HepG2 (cell line): ENCODE data around the gene R3HDM1. TPM values are rescaled to one million over a fixed set of nuclear protein-coding genes. Genes with fewer than 3 reads are reported as not detected.

Experiments used
- ATAC-seq: fragments of 200-7000 bp; cut with Tn5 transposase; 3 replicates; pipeline ENCODE4 v1.9.1; 2020; ENCODE audit warnings: mild to moderate bottlenecking, moderate library complexity
- BruUV-seq: library from RNA; stranded (reverse); fragments of 400-500 nt; replicated peaks from 2 replicates; lab custom pipeline; 2021; lab: Mats Ljungman, UMichigan
- CTCF ChIA-PET: fragments of 300-600 bp; formaldehyde crosslinking; extraction: SDS; loops from one replicate; lab custom pipeline; 2021; ENCODE audit warnings: low total read pairs, inconsistent platforms, low intra/inter-chr PET ratio; lab: Yijun Ruan, JAX
- POLR2A ChIA-PET: fragments of 350-600 bp; sonication (Branson Sonifier 250); formaldehyde crosslinking; loops from one replicate; lab custom pipeline; 2020; ENCODE audit warnings: antibody characterized with exemption, inconsistent platforms; lab: Yijun Ruan, JAX
- DNase-seq: peaks from one replicate; pipeline ENCODE4 v3.0.0-alpha.2; 2015; ENCODE audit warnings: low spot score
- FAIRE-seq: peaks from 3 replicates; lab custom pipeline; 2011; peaks lifted over from hg19 to GRCh38; lab: Jason Lieb, UNC
- H2AFZ ChIP-seq: one replicate; pipeline ENCODE4 v1.6.1; 2011; ENCODE audit warnings: low read length, inconsistent platforms
- H3K27ac ChIP-seq: fragments of 300-600 bp; 3 replicates; pipeline ENCODE4 v1.8.0; 2011; ENCODE audit warnings: mixed run types, mild to moderate bottlenecking, mixed read lengths, low read length, inconsistent platforms; ENCODE audit not compliant: insufficient read depth; ENCODE audit errors: extremely low read length
- H3K27me3 ChIP-seq, 2 experiments: fragments of 200-600 bp in 1 of 2; 2 replicates in 1 of 2; 3 replicates in 1 of 2; pipeline versions ENCODE4 v1.6.0 to v1.8.0; 2011; ENCODE audit warnings: low read length in 2 of 2, mild to moderate bottlenecking in 2 of 2, moderate library complexity in 2 of 2, inconsistent platforms in 1 of 2; ENCODE audit not compliant: insufficient read depth in 2 of 2, control insufficient read depth in 1 of 2
- H3K36me3 ChIP-seq, 2 experiments: fragments of 200-600 bp in 1 of 2; replicated peaks in 1 of 2; 2 replicates in 1 of 2; 3 replicates in 1 of 2; pipeline versions ENCODE4 v1.5.1 to v1.8.0; 2011; ENCODE audit warnings: low read length in 2 of 2, inconsistent platforms in 1 of 2; ENCODE audit not compliant: insufficient read depth in 2 of 2, control insufficient read depth in 1 of 2
- H3K4me1 ChIP-seq: 2 replicates; pipeline ENCODE4 v1.5.1; 2012; ENCODE audit warnings: low read length, inconsistent platforms; ENCODE audit not compliant: insufficient read depth
- H3K4me2 ChIP-seq: 2 replicates; pipeline ENCODE4 v1.6.0; 2011; ENCODE audit warnings: low read depth, low read length, inconsistent platforms
- H3K4me3 ChIP-seq, 3 experiments: fragments of 200-600 bp in 1 of 3; sonication (generic), shearing (Covaris generic) in 1 of 3; replicated peaks in 1 of 3; 2 replicates each; pipeline ENCODE4 v1.5.1; 2011 to 2016; ENCODE audit warnings: low read length in 3 of 3, inconsistent platforms in 2 of 3, low read depth in 2 of 3, mild to moderate bottlenecking in 2 of 3, control low read depth in 1 of 3, mixed read lengths in 1 of 3; ENCODE audit not compliant: insufficient read depth in 1 of 3
- H3K79me2 ChIP-seq: one replicate; pipeline ENCODE4 v1.6.1; 2011; ENCODE audit warnings: low read length, inconsistent platforms; ENCODE audit not compliant: insufficient read depth
- H3K9ac ChIP-seq: 2 replicates; pipeline ENCODE4 v1.6.0; 2011; ENCODE audit warnings: mild to moderate bottlenecking, low read depth, low read length, inconsistent platforms; ENCODE audit not compliant: insufficient read depth
- H3K9me3 ChIP-seq: 2 replicates; pipeline ENCODE4 v1.5.1; 2012; ENCODE audit warnings: mild to moderate bottlenecking, low read length
- H4K20me1 ChIP-seq: 2 replicates; pipeline ENCODE4 v1.6.0; 2011; ENCODE audit warnings: inconsistent platforms, mild to moderate bottlenecking, low read length, moderate library complexity; ENCODE audit not compliant: insufficient read depth
- CREM ChIP-seq, 2 experiments: sonication (generic) in 1 of 2; formaldehyde crosslinking in 1 of 2; IDR thresholded peaks; 2 replicates each; pipeline versions ENCODE4 v1.4.0 to v1.6.1; 2016 to 2020; ENCODE audit warnings: antibody characterized with exemption in 1 of 2, mild to moderate bottlenecking in 1 of 2, missing genetic modification reagents in 1 of 2
- FOSL2 ChIP-seq: sonication (generic); formaldehyde crosslinking; IDR thresholded peaks from 2 replicates; pipeline ENCODE4 v1.4.0; 2020; ENCODE audit warnings: missing genetic modification reagents
- NPAS2 ChIP-seq: sonication (generic); formaldehyde crosslinking; IDR thresholded peaks from 2 replicates; pipeline ENCODE4 v1.8.0; 2022; ENCODE audit warnings: mild to moderate bottlenecking, missing genetic modification reagents, borderline replicate concordance
- NR2F2 ChIP-seq: IDR thresholded peaks from 2 replicates; pipeline ENCODE4 v1.6.1; 2012; ENCODE audit warnings: low read depth, inconsistent platforms, borderline replicate concordance
- SIN3A ChIP-seq: IDR thresholded peaks from 2 replicates; pipeline ENCODE4 v1.6.1; 2011; ENCODE audit warnings: low read depth, mild to moderate bottlenecking, control low read depth, low read length, borderline replicate concordance
- ZFP36 ChIP-seq: fragments of 150-350 bp; IDR thresholded peaks from 2 replicates; pipeline ENCODE4 v1.6.1; 2018; ENCODE audit warnings: borderline replicate concordance, low read length, low read depth; ENCODE audit not compliant: partially characterized antibody
- ZMAT5 ChIP-seq: sonication (generic); formaldehyde crosslinking; IDR thresholded peaks from 2 replicates; pipeline ENCODE4 v1.5.0; 2020; ENCODE audit warnings: mild to moderate bottlenecking, low read depth, missing genetic modification reagents, borderline replicate concordance
- ZNF333 ChIP-seq: sonication (generic); formaldehyde crosslinking; IDR thresholded peaks from 2 replicates; pipeline ENCODE4 v1.4.0; 2020; ENCODE audit warnings: mild to moderate bottlenecking, missing genetic modification reagents, borderline replicate concordance
- ZNF564 ChIP-seq: sonication (generic); formaldehyde crosslinking; IDR thresholded peaks from 2 replicates; pipeline ENCODE4 v1.8.1; 2023; ENCODE audit warnings: mild to moderate bottlenecking, missing genetic modification reagents
- ZNF609 ChIP-seq: sonication (generic); formaldehyde crosslinking; IDR thresholded peaks from 2 replicates; pipeline ENCODE4 v1.4.0; 2020; ENCODE audit warnings: mild to moderate bottlenecking, missing genetic modification reagents, borderline replicate concordance
- ZNF850 ChIP-seq: sonication (generic); formaldehyde crosslinking; conservative IDR thresholded peaks from 2 replicates; pipeline ENCODE4 v1.9.0; 2021; ENCODE audit warnings: mild to moderate bottlenecking, missing genetic modification reagents
- WGBS: methylation state at CpG from one replicate; pipeline ENCODE4 v1.1.6; 2017; ENCODE audit warnings: low lambda C conversion rate; 5-methylcytosine and 5-hydroxymethylcytosine counted together
- in situ Hi-C: cut with HindIII; loops from 2 replicates; pipeline ENCODE4 v1.10.0; 2017; ENCODE audit warnings: low pct_unique_long_range_greater_than_20kb; ENCODE audit not compliant: extremely low pct_ligation_motif_present
- intact Hi-C: fragments of 100-400 bp; cut with micrococcal nuclease; formaldehyde crosslinking; loops from one replicate; pipeline ENCODE4 v1.10.0; 2022; ENCODE audit not compliant: unreplicated experiment
- polyA plus RNA-seq, 8 experiments: library from polyadenylated mRNA; depleted of rRNA in 3 of 8; stranded (reverse) in 7 of 8; unstranded in 1 of 8; fragments of >200 nt; fragmentation: Illumina TruSeq in 4 of 8; extraction: Trizol in 4 of 8; gene quantifications; 2 replicates each; pipeline versions ENCODE4 v1.2.1 to v1.2.3, GENCODE V29; 2011 to 2016; ENCODE audit warnings: low read depth in 4 of 8, missing spikeins in 1 of 8, mixed read lengths in 1 of 8; ENCODE audit not compliant: insufficient read depth in 1 of 8
- total RNA-seq, 5 experiments: library from RNA; depleted of rRNA; stranded (reverse); fragments of >200 nt; fragmentation: Illumina TruSeq; extraction: Trizol; gene quantifications; 2 replicates each; pipeline ENCODE4 v1.2.3, GENCODE V29; 2016; ENCODE audit warnings: low read depth in 1 of 5
- TF ChIP-seq, protein P1 (sequence below): sonication (generic); formaldehyde crosslinking; IDR thresholded peaks from 2 replicates; pipeline ENCODE4 v1.4.0; 2020; ENCODE audit warnings: missing genetic modification reagents
- TF ChIP-seq, protein P2 (sequence below): sonication (generic); formaldehyde crosslinking; IDR thresholded peaks from 2 replicates; pipeline ENCODE4 v1.4.0; 2020; ENCODE audit warnings: missing genetic modification reagents, mild to moderate bottlenecking, borderline replicate concordance

The R3HDM1 gene
- total and polyA plus RNA-seq, 2 of the 13 experiments (the other 11 are each of a cell fraction or from before 2014, with no cell fraction given) = 15.7 to 54.3 TPM

GRCh38 chr2:135676031-135676430, 144.7 kb downstream of the R3HDM1 start:
- BruUV-seq = no TSS peak
- FAIRE-seq (no peak), DNase-seq (no peak), ATAC-seq (no peak)
- intact Hi-C loops (no loop called here), in situ Hi-C loops (no loop called here)
- H3K36me3 ChIP-seq = peaks cover 0 to 46% of the 10 kb centered on the region in 2 experiments; a peak in 4 of 5 replicates
- H3K27ac ChIP-seq = no peak overlapping the region
- H3K9me3 ChIP-seq = no peaks in the 10 kb centered on the region
- H4K20me1 ChIP-seq = no peaks in the 10 kb centered on the region
- H3K79me2 ChIP-seq = no peaks in the 10 kb centered on the region
- no peak overlapping the region for H2AFZ ChIP-seq
- H3K9ac ChIP-seq = no peak overlapping the region
- no peaks in the 10 kb centered on the region for H3K27me3 ChIP-seq
- 91% methylated on average over 3 of the region's 3 CpGs for WGBS
- CTCF ChIA-PET = no interaction called here
- no peaks in the 10 kb centered on the region for H3K4me1 ChIP-seq
- H3K4me2 ChIP-seq = no peak overlapping the region
- no peak overlapping the region for H3K4me3 ChIP-seq
- POLR2A ChIA-PET = no interaction called here
- no peak for TF ChIP-seq NR2F2
- TF ChIP-seq ZNF564 = no peak
- TF ChIP-seq CREM (IDR thresholded peaks at IDR 0.05) = no peak
- no peak for TF ChIP-seq CREM (CRISPR knock-in tag; IDR thresholded peaks at IDR 0.05)
- no peak for TF ChIP-seq ZNF850
- TF ChIP-seq, protein P1, sequence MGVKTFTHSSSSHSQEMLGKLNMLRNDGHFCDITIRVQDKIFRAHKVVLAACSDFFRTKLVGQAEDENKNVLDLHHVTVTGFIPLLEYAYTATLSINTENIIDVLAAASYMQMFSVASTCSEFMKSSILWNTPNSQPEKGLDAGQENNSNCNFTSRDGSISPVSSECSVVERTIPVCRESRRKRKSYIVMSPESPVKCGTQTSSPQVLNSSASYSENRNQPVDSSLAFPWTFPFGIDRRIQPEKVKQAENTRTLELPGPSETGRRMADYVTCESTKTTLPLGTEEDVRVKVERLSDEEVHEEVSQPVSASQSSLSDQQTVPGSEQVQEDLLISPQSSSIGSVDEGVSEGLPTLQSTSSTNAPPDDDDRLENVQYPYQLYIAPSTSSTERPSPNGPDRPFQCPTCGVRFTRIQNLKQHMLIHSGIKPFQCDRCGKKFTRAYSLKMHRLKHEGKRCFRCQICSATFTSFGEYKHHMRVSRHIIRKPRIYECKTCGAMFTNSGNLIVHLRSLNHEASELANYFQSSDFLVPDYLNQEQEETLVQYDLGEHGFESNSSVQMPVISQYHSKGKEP (CRISPR knock-in tag) = no peak
- no peak for TF ChIP-seq ZNF333 (CRISPR knock-in tag)
- TF ChIP-seq ZNF609 = no peak
- no peak for TF ChIP-seq ZMAT5 (CRISPR knock-in tag)
- TF ChIP-seq, protein P2, sequence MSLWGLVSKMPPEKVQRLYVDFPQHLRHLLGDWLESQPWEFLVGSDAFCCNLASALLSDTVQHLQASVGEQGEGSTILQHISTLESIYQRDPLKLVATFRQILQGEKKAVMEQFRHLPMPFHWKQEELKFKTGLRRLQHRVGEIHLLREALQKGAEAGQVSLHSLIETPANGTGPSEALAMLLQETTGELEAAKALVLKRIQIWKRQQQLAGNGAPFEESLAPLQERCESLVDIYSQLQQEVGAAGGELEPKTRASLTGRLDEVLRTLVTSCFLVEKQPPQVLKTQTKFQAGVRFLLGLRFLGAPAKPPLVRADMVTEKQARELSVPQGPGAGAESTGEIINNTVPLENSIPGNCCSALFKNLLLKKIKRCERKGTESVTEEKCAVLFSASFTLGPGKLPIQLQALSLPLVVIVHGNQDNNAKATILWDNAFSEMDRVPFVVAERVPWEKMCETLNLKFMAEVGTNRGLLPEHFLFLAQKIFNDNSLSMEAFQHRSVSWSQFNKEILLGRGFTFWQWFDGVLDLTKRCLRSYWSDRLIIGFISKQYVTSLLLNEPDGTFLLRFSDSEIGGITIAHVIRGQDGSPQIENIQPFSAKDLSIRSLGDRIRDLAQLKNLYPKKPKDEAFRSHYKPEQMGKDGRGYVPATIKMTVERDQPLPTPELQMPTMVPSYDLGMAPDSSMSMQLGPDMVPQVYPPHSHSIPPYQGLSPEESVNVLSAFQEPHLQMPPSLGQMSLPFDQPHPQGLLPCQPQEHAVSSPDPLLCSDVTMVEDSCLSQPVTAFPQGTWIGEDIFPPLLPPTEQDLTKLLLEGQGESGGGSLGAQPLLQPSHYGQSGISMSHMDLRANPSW = no peak
- TF ChIP-seq NPAS2 = no peak
- no peak for TF ChIP-seq ZFP36
- no peak for TF ChIP-seq SIN3A
- TF ChIP-seq FOSL2 (CRISPR knock-in tag) = no peak
